HG03565 (cell line): ENCODE data around the gene EMILIN1.
"Not testable (repeated sequence)": the region's sequence is repeated elsewhere in the genome, so short reads cannot be mapped to it uniquely, and the experiment has no call there.

ENCODE experiments used
- ATAC-seq: cut with Tn5 transposase; IDR thresholded peaks from one replicate; pipeline ENCODE4 v1.9.1; 2021; ENCODE audit warnings: mild to moderate bottlenecking, moderate library complexity; ENCODE audit not compliant: unreplicated experiment

EMILIN1 gene

DNA sequence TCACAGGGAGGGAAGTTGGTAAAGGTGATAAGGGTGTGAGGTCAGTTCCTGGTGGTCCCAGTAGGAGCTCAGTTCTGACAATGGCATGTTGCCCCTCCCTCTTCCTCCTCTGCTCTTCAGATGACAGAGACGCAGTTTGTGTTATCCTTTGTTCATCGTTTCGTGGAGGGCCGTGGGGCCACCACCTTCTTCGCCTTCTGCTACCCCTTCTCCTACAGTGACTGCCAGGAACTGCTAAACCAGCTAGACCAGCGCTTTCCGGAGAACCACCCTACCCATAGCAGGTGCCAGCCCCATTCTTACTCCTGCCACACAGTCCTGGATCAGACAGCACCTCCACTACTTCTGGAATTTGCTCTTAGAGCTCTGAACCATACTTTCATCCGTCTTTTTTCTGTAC, 24.6 kb upstream of the EMILIN1 start:
- no peak for ATAC-seq

DNA sequence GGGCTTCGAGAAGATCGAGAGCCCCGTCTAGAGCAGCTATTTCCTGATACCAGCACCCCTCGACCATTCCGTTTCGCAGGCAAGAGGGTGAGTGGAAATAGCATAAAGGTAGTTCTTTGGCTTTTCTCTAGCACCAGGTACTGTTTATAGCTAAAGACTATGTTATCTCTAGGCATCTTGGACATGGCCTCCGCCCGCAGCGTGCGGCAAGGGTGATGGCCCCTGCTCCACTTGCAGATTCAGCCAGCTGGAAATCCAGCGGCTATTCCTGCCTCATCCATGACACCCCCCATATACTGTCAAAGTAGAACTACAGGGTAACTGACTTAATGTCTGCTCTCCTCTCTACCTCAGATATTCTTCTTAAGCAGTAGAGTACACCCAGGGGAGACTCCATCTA, 23.7 kb upstream of the EMILIN1 start:
- no peak for ATAC-seq

DNA sequence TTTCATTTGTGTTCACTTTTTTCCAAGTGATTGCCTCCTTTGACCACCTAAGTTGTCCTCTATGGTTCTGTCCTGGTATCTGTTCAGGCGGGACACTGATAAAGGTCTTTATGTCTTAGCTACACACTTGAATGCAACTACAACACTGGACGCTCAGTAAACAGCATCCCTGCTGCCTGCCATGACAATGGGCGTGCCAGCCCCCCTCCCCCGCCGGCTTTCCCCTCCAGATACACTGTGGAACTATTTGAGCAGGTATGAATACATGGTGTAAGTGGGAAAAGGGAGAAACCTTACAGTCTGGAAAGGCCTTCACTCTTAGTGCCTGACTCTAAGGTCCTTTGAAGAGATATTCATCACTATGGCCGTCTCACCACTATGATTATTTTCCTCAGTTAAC, 21.2 kb upstream of the EMILIN1 start:
- ATAC-seq: no peak

DNA sequence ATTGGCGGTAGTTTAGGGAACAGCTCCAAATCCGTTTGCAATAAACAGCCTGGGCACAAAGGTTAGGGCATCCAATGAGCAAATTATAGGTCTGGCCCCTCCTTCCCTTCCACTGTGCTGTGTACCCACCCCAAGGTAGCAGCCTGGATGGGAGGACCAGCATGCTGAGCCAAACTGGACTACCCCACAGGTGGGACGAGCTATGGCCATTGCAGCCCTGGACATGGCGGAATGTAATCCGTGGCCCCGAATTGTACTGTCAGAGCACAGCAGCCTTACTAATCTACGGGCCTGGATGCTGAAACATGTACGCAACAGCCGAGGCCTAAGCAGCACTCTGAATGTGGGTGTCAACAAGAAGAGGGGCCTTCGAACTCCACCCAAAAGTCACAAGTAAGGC, 20.2 kb upstream of the EMILIN1 start:
- ATAC-seq: no peak

DNA sequence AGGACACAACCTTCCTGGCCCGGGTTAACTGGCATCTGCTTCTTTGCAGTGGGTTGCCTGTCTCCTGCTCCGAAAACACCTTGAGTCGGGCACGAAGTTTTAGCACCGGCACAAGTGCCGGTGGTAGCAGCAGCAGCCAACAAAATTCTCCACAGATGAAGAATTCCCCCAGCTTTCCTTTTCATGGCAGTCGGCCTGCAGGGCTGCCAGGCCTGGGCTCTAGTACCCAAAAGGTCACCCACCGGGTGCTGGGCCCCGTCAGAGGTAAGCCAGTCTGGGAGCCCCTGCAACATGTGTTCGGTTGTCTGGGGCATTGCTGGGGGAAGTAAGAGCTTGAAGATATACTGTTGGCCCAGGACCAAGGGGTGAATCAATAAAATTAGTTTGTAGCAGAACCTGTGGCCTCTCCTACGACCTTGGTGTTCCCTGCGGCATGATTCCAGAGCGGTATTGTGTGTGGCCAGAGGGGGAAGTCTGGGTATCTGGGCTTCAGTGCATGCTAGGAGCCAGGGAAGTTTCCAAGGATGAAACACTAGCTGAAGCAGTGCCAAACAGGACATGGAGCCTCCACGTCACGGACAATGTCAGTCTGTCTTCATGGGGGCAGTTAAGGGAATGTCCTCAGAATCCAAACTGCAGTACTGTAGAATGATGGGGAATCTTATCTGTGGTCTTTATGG, 19.1 kb upstream of the EMILIN1 start:
- ATAC-seq: no peak

DNA sequence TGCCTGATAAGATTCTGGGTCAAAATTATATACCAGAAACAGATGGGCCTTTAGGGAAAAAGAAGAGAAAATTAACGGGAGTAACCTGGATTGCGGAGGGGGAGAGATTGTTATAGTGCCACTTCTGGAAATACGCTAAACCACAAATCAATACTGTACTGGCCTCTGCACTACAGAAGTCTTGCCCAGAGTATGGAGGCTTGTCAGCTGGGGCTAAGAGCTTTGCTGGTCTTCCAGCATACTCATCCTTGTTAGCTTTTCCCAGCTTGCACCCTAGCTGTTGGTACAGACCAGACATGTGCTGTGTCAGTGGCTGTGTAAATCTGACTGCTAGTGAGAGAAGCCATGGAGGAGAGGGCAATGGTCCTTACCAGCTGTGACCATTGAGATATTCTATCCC, 18.1 kb upstream of the EMILIN1 start:
- ATAC-seq: no peak

DNA sequence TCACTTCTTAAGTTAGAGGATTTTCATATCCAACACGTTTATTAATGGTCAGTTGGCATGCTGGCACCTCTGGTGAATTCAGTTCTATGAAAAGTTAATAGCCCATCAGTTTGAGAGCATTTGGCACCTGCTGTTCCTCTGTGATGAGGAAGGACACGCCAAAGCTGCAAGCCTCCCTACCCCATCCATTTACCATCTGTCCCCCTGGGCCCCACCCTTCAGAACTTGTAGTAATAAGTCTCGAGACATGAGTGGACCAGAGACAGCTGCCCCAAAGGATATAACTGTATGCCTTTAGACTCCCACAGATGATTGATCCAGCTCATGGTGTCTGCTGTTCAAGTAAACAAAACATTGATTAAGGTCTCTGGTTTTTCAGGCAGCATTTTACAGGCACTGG, 13.3 kb upstream of the EMILIN1 start:
- no peak for ATAC-seq

DNA sequence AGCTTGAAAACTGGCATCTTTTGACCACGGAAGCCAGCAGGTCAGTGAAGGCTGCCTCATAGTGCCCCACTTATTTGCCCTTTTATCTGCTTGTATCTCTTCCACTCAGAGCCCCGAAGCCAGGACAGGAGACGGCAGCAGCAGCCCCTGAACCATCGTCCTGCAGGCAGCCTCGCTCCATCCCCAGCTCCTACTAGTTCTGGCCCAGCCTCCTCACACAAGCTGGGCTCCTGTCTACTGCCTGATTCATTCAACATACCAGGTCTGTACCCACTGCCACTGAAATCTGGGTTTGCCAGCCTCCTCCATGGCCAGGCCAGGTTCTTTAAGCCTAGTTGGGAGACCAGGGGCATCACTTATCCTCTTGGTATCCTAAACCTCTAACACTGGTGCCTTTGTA, 11.0 kb upstream of the EMILIN1 start:
- ATAC-seq: no peak

DNA sequence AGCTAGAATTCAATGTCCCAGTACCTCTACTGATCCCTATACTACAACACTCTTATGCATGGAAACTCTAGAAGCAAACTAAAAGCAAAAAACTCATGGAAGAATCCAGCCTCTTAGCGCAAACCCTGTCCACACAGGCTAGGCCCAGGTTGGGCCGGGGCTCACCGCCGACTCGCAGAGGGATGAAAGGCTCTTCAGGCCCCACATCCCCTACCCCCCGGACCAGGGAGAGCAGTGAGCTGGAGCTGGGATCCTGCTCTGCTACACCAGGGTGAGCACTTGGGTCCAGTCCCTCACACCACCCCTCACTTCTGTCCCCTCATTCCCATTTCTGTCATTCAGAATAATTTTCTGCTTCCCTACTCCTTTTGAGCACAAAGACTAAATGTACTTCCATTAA, 9.0 kb upstream of the EMILIN1 start:
- no peak for ATAC-seq

DNA sequence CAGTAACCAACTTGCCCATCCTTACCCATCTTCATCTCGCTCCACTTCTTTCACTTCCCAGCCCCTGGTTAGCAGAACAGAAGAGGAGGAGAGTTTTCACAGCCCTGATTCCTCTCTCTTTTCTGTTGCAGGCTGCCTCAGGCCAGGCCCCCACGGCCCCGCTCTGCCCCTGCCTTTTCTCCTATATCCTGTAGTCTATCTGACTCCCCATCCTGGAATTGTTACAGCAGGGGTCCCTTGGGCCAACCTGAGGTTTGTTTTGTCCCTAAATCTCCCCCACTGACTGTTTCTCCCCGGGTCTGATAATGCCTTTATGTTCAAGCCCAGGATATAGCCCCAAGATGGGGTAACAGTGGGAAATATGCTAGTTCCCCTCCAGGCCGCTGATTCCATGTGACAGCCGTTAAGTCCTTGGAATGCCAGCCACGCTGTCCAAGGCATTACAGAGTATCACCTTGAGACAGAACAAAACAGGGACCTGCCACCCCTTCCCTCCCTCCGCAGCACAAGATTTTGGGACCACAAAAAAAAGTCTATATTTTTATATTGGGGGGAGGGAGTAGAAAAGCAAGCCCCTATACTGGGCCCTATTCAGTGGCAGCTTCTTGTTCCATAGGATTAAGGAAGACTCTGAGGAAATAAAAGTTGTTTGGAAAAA, 8.3 kb upstream of the EMILIN1 start:
- ATAC-seq: no peak

DNA sequence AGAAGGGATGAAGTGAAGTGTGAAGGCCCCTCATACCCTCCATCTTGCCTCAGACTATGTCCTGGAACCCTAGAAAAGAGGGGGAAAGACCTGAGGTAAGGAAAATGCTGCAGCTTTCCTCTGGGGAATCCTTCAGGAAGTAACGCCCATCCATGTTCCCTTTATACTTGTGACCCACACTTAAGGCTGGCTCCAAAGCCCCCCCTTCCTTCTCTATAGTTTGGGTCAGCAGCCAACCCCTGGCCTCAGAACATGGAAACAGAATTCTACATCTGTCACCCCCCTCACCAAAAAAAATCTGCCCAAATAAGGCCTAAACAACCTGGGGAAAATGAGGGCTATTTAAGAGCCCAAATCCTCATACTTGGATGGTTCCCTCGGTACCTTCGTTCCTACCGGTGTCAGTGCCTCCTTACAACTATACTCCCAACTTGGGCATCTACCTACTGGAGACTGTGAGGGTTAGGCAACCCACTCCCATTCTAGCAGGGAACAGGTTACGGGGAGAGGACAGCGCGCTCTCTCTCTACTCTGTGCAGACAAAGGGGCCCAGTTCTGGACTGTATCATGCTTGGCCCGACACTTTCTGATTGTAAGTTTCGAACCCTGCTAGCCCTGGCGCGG, 7.7 kb upstream of the EMILIN1 start:
- ATAC-seq: no peak

DNA sequence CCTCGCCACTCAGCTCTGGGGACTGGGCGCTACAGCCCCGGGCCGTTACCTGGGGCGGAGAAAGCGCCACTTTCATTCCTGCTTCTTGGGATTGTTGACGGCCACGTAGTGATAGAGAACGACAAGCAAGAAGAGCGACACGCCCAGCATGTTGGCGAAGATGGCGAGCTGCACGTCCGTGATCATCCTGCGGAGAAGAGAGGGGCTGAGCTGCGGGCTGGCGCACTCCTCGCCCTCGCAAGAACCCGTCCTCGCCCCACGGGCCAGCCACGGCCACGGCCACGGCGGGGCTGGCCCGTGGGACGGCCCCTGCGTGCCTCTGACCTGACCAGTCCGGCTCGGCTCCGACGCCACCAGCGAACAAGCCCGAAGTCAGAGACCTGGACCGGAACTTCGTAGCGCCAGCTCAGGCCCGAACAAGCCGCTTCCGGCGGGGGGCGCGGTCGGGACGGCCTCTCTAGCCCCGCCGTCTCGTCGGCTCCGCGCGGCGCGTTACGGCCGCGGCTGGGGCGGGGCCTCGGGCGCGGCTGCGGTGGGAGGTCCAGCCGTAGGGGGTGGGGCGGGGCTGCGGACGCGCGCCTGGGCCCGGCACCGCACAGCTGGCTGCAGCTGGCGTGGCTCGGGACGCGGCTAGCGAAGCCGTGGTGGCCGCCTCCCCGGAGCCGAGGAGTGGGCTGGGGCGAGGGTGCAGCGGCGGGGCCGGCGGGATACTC, 7.0 kb upstream of the EMILIN1 start, which contains the start of gene OST4:
Gene OST4, minus strand, starts transcription at position 378 of the 713 bp plus-strand sequence.
- ATAC-seq: peak; percentile 77

DNA sequence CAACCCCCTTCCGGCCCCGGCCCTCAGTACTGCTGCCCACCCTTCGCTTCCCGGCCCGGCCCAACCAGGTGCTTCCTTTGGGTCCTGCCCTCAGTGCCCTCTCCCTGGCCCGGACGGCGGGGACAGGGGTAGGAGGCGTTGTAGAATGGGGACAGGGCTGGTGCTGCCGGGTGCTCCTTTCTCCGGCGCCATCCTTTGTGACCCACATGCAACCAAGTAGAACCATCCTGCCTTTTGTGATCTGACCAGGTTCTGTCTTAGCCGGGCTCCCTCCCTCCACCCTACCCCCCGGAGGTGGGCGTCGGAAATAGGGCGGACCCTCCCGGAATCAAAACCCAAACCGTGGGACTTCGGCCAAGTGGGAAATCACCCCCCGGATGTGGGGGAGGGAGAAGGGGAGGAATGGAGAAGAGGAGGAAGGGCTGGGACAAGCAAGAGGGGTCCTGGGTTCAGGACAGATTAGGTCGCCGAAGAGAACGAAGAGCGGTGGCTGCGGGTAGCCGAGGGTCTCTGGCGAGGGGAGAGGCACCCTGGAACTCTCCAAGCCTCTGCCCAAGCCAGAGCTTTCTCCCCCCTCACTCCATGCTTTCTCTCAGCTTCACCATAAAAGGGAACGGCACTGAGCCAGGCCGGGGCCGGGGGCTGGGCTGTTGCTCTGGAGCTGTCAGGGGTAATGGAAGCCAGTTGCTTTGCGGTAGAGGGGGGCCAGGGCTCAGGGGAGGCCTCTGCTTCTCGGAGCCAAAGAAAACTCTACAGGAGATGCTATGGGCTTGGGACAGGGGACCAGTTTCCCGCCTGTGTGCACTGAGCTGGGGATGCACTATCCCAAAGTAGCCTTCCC, 6.2 kb upstream of the EMILIN1 start:
- ATAC-seq: no peak

DNA sequence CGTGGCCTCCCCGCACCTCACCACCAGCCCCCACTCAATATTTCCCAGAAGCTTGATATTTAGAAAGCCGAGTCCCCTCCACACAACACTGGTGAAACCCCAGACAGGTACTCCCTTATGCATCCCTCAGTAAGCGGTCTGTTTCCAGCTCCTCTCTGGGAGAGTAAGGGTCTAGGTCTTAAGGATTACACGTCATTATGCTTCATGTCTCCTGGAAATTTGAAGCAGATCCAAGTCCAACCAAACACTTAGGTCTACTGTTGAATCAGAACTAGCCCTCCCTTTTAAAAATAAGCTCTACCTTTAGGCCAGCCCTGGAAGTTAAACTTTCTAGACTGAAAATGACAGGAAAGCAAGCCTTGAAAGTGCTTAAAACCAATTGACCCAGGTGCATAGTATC, 5.5 kb upstream of the EMILIN1 start:
- ATAC-seq: no peak

DNA sequence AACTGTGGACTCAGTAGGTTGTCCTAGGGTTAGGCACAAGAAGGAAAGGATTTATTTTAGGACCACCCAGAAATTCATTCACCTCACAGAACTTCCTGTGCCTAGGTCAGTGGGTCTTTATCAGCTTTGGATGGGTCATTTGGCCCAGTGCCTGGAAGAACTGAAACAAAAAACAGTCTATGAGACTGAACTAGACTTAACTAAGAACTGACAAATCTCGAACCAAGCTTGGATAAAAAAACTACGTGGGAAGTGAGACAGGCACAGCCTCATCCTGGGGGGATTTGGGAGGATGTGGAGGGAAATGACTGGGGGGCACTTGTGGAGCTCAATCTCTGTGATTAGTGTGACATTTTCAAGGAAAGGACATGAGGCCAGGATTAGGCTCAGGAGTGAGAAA, 4.6 kb upstream of the EMILIN1 start:
- ATAC-seq: no peak

DNA sequence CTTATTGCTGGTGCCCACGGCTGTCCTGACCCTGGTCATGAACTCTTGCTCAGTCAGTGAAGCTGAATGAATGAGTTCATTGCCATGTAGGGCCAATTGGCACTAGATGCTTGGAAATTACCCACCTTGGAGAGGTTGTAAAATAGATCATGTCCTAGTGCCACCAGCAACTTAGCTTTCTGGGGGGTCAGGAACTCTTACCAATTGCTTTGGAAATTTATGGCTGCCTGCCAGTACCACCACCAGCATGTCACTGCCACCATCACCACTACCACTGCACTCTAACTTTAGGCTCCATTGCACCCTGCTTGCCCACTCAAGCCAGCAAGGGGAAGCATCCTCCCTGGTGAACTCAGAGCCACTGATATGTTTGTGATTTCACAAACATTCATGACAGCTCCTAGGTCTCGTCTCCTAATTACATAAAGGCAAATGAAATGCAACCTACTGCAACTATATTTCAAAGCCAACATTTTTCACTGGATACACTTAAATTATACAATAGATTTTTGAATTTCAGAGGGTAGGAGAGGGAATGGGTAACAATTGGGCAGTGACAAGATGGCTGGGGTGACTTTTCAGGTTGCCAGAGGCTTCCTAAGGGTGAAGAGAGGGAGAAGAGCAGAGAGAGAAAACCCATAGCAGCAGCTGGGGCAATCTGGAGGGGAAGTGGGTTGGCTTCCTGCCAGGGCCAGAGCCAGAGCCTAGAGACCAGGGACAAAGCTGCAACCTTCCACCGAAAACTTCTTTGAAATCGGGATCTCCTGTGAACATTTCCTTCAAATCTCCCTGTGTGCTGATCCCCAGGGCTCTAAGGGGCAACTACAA, 3.5 kb upstream of the EMILIN1 start:
- no peak for ATAC-seq

DNA sequence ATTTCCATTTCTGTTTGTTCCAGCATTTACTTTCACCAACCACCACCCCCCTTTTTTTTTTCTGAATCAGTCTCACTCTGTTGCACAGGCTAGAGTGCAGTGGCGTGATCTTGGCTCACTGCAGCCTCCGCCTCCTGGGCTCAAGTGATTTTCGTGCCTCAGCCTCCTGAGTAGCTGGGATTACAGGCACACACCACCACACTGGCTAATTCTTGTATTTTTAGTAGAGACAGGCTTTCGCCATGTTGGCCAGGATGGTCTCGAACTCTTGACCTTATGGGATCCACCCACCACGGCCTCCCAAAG, 2.9 kb upstream of the EMILIN1 start:
- not testable (repeated sequence) for ATAC-seq

DNA sequence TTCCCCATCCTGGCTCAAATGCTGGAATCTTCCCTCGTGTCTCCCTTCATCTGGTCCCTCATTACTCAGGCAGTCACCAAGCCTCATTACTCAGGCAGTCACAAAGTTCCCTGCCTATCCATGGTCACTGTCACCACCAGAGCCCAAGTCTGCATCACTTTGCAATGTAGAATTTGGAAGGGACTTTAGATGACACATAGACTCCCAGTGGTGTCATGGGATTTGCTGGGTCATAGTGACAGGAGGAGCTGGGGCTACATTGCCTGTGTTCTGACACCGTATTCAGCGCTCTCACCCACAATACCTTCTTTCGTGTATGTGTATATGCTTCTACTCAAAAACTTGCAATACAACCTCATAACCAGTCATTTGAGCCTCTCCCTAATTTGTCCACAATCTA, 2.1 kb upstream of the EMILIN1 start:
- ATAC-seq: no peak

DNA sequence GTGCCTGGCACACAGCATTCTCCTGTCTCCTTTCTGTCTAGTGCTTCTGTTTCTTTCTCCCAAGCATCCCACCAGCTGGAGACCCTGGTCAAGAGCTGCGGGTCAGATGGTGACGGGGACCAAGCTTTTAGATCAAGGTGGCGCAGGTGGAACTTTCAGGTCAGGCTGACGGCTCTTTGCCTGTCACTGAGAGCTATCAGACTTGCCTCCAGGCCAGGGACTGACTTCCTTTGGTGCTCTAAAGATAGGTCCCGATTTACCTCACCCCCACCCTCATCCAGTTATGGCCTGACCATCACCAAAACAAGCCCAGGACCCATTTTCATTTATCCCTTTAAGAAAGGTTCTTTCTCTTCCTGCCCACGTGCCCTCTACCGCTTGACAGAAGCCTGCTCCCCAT, 1.2 kb upstream of the EMILIN1 start:
- no peak for ATAC-seq
